GM18507 (cell line): ENCODE data around the gene SYT1.
"Not testable (repeated sequence)": the region's sequence is repeated elsewhere in the genome, so short reads cannot be mapped to it uniquely, and the experiment has no call there.

ENCODE experiments used
- DNase-seq: peaks from one replicate; pipeline ENCODE4 v3.0.0; 2011; ENCODE audit warnings: low read depth; ENCODE audit not compliant: insufficient read length; ENCODE audit errors: extremely low spot score
- FAIRE-seq: peaks from 2 replicates; lab custom pipeline; 2011; peaks lifted over from hg19 to GRCh38; lab: Jason Lieb, UNC

The SYT1 gene

DNA sequence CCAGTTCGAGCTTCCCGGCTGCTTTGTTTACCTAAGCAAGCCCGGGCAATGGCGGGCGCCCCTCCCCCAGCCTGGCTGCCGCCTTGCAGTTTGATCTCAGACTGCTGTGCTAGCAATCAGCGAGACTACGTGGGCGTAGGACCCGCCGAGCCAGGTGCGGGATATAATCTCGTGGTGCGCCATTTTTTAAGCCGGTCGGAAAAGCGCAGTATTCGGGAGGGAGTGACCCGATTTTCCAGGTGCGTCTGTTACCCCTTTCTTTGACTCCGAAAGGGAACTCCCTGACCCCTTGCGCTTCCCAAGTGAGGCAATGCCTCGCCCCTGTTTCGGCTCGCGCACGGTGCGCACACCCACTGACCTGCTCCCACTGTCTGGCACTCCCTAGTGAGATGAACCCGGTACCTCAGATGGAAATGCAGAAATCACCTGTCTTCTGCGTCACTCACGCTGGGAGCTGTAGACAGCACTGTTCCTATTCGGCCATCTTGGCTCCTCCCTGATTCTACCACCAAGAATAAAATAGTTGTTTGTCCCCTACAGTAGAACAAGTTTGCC, 180.7 kb downstream of the SYT1 start:
- FAIRE-seq, DNase-seq: not testable (repeated sequence)

DNA sequence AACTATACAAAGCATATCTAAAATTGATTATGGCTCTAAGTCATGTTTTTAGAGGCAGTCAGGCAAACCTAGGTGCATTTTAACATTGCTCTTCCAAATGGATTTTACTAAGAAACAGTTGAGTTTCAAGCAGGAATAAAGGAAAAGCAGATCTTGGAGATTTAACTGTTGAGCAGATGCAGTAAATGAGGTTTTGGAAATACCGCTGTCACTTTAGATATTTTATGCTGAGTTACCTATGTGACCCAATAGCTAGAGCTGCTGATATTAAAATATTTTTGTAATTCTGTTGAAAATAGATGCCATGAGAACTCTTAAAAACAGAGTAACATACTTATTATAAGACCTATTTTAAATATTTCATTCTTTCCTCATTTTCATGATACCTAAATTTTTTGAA, 181.4 kb downstream of the SYT1 start:
- DNase-seq, result no peak
- no peak for FAIRE-seq

DNA sequence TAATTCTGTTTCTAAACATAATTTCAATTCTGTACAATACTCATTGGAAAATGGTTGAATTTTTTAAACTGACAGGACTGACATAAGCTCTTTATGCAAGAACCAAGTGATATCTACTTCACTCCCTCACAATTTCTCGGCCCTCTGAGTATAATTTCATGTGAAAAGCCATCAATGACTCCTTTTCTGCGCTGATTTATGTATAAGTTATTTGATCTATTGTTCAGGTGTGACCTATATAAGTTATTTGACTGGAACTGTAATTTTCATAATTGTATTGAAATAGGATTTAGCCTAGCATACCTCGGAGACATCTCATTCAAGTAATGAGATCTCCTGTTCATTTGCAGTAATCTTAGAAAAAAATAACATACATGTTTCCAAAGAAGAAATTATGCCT, 184.4 kb downstream of the SYT1 start:
- DNase-seq (no peak), FAIRE-seq (peak; percentile 26)

DNA sequence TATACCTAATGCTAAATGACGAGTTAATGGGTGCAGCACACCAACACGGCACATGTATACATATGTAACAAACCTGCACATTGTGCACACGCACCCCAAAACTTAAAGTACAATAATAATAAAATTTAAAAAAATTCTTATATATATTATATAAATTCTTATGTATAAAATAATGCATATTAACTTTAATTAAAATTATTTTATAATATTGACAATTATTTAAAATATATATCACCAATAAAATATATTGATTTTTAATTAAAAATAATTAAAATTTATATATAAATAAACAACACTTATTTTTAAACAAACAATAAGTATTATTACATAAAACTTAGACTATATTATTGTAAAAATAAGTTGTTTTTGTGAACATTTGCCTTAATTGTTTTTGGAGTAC, 188.8 kb downstream of the SYT1 start:
- no peak for FAIRE-seq
- no peak for DNase-seq

DNA sequence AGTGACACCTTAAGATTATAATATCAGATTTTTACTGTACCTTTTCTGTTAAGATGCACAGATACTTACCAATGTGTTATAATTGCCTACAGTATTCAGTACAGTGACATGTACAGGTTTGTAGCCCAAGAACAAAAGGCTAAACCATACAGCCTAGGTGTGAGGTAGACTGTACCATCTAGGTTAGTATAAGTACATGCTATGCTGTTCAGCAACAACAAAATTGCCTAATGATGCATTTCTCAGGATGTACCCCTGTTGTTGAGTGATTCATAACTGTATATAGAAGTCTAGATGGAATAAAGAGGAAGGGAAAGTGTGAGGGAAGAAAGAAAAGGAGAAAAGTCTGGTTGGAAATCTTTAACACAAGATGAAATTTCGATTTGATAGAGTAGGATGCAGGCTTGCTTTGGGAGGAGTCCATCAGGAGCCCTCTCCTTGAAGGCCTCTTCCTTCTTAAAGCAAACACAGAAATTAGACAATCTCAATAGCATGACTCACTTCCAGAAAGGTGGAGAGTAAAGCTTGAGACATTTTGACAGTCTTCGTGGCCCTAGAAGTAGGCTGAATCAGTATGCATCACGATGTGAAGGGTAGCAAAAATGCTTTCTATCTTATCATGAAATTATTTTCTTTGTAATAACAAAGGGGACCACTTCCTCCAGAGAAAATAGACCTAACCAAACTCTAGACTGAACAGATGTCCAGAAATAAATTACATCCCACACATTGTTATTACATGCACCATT, 191.5 kb downstream of the SYT1 start:
- DNase-seq (no peak), FAIRE-seq (no peak)

DNA sequence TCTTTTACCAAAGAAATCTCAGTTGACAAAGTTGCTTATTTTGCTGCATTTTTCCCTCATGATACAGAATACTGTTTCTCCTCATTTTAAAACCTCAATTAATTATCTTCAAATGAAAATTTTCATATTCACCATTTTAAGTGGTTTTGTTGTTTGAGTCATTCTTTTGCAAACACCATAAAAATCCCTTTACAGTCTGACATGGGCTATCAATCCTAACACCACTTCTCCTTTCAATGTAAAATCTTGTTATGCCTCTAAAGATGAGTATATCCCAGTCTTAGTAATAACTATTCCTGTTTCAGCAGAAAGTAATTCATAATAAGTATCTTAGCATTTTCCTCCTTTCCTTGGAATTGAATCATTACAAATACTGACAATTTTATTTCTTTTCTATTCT, 192.2 kb downstream of the SYT1 start:
- no peak for DNase-seq
- peak; percentile 15 for FAIRE-seq

DNA sequence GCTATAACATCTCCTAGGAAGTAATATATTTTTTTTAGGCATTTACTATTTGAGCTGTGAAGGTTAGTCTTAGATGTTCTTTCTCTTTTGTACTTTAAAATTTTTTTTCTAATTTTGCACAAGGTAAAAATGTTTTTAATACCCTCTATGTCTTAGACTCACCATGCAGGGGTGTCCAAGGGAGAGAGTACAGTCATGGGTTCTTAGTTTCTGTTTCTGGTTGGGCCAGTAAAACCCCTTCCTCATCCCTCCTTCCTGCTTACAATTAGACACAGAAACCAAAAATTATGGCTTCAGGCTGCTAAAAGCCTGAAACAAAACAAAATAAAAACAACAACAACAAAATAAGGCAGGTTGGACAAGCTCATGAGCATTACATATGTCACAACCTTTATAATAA, 193.0 kb downstream of the SYT1 start:
- DNase-seq (no peak), FAIRE-seq (no peak)

DNA sequence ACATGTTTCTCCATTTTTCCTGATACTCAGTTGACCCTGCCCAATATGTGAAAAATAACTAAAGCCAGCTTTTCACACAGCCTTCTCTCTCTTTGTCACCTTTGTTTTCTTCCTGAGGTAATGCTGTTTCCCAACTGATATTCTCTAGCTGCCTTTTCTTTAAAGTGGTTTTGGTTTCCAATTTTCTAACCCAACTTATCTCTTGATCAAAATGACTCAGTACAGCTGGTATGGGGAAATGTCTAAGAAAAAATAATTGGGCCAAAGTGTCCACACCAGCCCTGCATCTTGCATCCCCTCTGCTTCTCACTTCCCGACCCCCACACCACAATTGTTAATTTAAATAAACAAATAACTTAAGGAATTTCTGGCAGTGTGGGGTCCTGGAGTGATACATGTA, 193.8 kb downstream of the SYT1 start:
- peak; percentile 65 for FAIRE-seq
- no peak for DNase-seq

DNA sequence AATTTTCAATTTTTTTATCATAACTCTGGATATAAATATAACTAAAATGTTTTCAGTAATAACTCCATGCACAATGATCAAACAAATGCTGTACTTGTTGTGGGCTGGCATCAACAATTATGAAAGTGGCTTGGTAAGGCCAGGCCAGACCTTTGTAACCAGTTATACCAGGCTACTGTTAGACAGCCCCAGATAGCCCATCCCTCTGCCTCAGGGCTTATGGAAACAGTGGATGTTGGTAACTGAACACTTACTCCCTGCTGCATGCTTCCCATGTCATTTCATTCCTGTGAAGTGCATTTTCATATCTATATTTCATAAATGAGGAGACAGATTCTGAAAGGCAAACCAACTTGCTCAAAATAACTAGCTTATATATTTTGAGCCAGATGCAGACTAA, 195.0 kb downstream of the SYT1 start:
- DNase-seq, result no peak

DNA sequence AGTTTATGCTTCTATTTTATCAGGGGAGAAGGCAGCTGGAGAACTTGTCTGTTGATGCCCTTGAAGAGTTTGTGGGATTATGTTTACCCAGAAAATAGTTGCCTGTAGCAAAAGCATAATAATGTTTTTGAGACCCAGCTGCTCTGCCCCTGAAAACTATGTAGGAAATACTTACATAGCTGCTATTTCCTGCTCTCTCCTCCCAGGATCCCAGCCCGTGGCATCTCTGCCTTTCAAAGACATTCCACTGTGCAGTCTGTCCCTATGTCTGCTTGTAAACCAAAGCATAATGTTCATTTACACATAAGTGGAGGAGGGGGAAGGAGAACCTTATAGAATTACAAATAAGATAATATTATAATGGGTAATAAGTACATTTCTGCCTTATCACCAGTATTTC, 198.7 kb downstream of the SYT1 start:
- FAIRE-seq (no peak), DNase-seq (no peak)

More for the DNA sequence above, 195.0 kb downstream of the SYT1 start:
- no peak for FAIRE-seq

DNA sequence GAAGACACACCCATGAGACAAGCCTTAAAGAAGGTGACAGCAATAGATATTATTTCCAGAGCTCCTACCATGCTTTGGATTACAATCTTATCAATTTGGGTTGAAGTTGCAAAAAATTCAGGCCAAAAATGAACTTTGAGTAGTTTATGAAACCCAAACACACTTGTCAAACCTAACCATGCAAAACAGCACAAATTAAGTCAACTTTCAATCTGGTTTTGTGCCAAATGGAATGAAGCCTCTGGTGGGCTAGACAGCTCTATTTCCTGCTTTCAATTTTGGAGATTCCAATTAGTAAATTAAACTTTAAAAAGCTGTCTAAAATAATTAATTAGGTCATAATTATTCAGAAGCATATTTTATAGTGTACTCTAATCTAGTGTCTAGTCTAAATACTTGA, 203.4 kb downstream of the SYT1 start:
- FAIRE-seq (no peak), DNase-seq (no peak)

DNA sequence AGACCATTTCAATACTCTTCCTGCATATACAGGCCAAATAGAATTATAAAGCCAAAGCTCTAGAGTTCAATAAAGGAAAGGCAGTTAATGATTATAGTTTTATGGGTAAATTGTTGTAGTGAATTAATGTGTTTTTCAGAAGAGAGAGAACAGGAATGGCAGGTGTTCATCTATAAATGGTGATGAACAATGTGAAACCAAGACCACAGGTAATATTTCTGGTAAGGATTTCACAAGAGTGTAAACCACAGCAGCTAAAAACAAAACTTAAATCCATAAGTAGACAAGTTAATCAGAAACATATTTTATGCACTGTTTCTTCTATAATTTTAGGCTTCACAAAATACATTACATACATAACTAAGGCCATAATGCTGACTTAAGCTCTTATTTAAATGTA, 204.4 kb downstream of the SYT1 start:
- DNase-seq (peak; percentile 25), FAIRE-seq (peak; percentile 92)

DNA sequence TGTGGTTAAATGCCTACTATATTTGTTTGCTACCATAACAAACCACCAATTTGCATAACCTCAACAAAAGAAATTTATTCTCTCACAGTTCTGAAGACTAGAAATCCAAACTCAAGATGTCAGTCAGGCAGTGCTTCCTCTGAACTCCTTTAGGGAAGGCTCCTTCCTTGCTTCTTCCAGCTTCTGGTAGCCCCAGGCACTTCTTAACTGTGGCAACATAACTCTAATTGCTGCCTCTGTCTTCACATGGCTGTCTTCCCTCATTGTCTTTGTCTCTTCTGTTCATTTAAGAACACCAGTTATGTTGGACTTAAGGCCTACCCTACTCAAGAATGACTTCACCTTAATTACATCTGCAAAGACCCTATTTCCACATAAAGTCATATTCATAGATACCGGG, 206.9 kb downstream of the SYT1 start:
- DNase-seq, result no peak
- peak; percentile 65 for FAIRE-seq

DNA sequence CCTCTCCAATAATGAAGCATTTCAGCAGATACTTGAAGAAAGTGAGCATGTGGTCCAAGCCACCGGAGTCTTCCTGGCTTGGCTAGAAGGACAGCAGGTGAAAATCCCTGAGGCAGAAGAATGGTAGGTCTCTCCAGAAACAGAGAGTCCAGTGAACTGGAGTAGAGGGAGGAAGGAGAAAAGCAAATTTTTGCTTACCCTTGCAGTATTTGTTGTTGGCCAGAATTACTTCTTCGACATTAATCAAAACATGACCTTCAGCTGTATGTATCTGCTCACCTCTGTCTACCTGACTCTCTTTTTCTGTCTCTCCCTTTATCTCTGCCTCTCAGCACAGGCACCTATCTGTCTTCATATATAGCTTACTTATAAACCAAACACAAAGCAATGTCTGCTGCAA, 208.9 kb downstream of the SYT1 start:
- DNase-seq (no peak), FAIRE-seq (no peak)

DNA sequence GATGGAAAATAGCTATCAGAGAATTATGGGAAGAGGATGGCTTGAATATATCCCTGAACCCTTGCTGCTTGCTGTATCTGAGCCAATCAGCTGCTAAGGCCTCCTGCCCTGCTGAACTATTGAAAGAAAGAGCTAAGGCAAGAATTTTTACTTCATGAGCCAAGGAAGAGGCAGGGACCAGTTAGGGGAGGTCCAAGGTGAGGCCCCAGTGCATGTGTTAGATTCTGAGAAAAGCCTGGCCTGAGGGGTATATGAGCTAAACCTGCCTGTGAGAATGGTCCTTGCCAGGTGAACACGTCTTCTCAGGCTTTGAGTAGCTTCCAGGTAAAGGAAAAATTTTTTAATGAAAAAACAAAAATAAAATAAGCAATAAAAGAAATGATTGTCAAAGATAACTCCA, 218.0 kb downstream of the SYT1 start:
- FAIRE-seq (no peak), DNase-seq (no peak)

DNA sequence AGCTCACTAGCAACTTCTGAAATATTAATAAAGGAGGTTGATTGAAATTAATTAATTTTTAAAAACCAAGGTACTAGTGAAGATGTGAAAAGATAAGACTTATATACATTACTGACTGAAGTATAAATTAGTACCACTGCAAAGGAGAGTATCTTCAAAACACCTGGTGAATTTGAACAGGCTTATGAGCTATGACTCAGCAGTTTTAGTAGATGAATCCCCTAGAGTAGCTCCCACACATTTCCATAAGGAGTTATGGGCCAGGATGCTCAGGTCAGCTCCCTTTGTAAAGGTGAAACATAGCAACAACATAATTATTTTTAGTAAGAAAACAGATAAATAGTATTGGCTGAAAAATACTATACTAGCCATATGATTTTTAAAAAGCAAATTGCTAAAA, 218.6 kb downstream of the SYT1 start:
- DNase-seq (no peak), FAIRE-seq (no peak)

DNA sequence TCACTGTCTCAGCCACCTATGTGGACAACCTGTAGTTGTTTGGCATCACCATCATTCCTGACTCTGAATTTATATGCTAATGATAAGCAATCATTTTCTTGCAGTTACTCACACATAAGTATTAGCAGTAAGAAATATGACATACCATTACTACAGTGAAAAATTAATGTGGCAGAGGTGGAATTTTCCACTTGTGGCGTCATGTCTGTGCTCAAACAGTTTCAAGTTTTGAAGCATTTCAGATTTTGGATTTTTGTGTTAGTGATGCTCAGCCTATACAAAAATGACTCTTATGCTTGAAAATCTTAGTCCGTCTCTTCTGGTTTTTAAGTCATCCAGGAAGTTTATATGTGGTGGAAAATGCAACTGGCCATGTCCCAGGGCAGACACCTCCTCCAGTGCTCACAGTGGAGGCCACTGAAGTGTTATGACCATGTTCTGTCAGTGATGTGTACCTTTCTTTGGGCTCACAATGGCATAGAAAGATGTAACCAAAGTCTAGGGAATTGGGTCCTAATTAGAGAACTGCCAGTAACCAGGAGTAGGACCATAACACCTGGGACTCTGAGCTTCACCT, 220.6 kb downstream of the SYT1 start:
- FAIRE-seq (no peak), DNase-seq (no peak)

DNA sequence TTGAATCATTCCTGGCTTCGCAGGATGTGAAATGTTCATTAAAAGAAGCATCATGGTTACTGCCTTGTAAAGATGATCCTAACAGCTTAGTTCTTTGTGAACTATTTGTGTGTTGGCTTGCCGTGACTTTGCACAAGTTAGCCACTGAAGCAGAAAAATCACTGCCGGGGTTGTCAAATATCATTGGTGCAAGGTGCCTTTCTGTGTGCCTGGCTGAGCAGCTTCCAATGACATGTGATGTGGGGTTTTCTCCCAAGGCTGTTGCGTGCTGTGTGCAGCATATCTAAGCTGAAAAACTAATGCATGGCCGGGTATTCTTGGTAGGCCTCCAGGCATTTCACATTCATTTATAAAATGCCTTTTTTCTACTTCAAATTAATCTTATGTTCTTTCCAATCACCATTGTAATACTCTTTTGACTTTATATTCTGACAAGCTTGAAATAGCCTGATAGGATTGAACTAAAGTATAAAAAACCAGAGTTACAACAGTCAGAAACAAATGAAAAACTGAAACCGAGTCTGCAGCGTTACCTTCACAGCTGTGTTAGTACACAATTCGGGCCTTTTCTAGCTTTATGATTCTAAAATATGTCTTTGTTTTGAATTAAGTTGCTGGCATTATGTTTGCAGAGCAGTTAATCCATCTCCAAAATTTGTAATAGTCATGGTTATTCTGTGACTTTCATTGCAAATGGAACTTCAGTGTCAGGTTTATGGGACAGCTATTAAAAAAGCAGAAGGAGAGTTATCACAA, 222.1 kb downstream of the SYT1 start:
- no peak for DNase-seq
- no peak for FAIRE-seq

DNA sequence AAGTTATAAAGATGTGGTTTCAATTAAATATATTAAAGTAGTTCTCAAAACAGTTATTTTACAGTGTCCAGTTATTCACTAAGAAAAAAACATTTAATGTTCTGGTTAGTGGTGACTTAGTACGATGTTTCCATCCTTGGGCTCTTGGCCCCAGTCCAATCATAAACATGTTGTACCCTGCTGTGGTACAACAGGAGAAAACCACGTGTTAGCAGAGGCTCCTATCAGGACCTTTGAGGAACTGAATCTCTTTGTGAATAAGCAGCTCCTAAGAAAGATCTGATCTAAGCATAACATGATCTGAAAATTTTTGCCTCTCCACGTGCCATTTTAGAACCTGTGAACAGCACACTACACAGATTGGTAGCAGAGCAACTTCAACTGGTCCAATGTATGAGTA, 234.0 kb downstream of the SYT1 start:
- DNase-seq (no peak), FAIRE-seq (no peak)

DNA sequence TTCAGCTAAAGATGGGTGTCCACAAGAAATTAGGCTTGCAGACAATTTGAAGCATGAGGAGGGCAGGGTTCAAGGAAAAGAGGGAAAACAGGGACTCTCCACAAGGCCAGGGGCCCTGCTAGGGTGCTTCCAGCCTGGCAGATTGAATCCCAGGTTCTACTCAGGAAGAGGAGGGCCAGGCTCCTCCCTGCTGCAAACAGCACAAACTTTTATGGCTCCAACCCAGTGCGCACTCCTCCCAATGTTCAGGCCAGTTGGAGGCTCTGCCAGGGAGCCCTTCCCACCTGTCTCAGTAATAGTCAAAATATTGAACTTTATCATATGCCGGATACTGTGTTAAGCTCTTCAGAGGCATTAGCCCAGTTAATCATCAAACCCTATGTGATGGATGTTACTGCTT, 244.4 kb downstream of the SYT1 start:
- FAIRE-seq (no peak), DNase-seq (no peak)

DNA sequence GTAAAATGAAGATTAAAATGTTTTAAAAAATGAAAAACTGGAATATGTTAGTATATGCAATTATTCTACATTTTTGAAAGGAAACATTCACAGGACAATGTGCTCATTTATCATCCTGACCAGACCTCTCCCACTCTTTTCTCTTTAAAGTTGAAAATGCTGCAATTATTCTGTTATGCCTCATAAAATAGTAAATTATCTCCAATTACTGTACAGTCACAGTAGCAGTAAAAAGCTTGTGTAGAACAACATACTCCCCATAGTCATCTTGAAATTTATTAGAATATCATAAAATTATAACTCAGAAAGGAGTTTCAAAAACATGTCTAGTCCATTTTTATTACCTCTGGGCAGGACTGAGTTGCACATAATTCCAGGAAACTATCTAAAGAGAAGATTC, 250.3 kb downstream of the SYT1 start:
- DNase-seq, result no peak
- no peak for FAIRE-seq
